ENCODE measurements around the gene DLGAP1.

Gene DLGAP1

GRCh38 chr18:3875961-3876360, 579.1 kb downstream of the DLGAP1 start:
- Histone ChIP-seq H3K4me1 (ENCODE audit: control insufficient read depth in 1 of 2, insufficient read depth in 1 of 2, low read depth in 1 of 2, low read length in 1 of 2) (peaks cover 23 to 29% of the 10 kb centered on the region in 2 experiments), H3K27me3 (peaks cover 31% of the 10 kb centered on the region), H3K27ac (no peak overlapping the region), H3K4me3 (ENCODE audit: low read depth in 1 of 2, low read length in 1 of 2) (no peak overlapping the region), H3K9me3 (no peaks in the 10 kb centered on the region), H3K36me3 (no peaks in the 10 kb centered on the region)
- TF ChIP-seq CTCF (IDR thresholded peaks at IDR 0.05), result no peak

GRCh38 chr18:3875376-3875775, 579.7 kb downstream of the DLGAP1 start:
- H3K36me3 ChIP-seq, result no peaks in the 10 kb centered on the region
- H3K27me3 ChIP-seq, result peaks cover 31% of the 10 kb centered on the region
- no peak overlapping the region for H3K27ac ChIP-seq
- H3K4me1 ChIP-seq (ENCODE audit: control insufficient read depth in 1 of 2, insufficient read depth in 1 of 2, low read depth in 1 of 2, low read length in 1 of 2), result peaks cover 23 to 29% of the 10 kb centered on the region in 2 experiments
- no peak for TF ChIP-seq CTCF (IDR thresholded peaks at IDR 0.05)
- no peaks in the 10 kb centered on the region for H3K9me3 ChIP-seq
- no peak overlapping the region for H3K4me3 ChIP-seq (ENCODE audit: low read depth in 1 of 2, low read length in 1 of 2)

- Histone ChIP-seq H3K4me1 (ENCODE audit: control insufficient read depth in 1 of 2, insufficient read depth in 1 of 2, low read depth in 1 of 2, low read length in 1 of 2) (peaks cover 23 to 29% of the 10 kb centered on the region in 2 experiments), H3K27ac (no peak overlapping the region), H3K27me3 (peaks cover 31% of the 10 kb centered on the region), H3K9me3 (no peaks in the 10 kb centered on the region), H3K4me3 (ENCODE audit: low read depth in 1 of 2, low read length in 1 of 2) (no peak overlapping the region), H3K36me3 (no peaks in the 10 kb centered on the region)
- TF ChIP-seq CTCF (IDR thresholded peaks at IDR 0.05), result no peak
Measured at GRCh38 chr18:3874581-3874980, 580.5 kb downstream of the DLGAP1 start.

- no peak overlapping the region for H3K4me3 ChIP-seq (ENCODE audit: low read depth in 1 of 2, low read length in 1 of 2)
- peaks cover 23 to 29% of the 10 kb centered on the region in 2 experiments for H3K4me1 ChIP-seq (ENCODE audit: control insufficient read depth in 1 of 2, insufficient read depth in 1 of 2, low read depth in 1 of 2, low read length in 1 of 2)
- peaks cover 31% of the 10 kb centered on the region for H3K27me3 ChIP-seq
- no peaks in the 10 kb centered on the region for H3K9me3 ChIP-seq
- TF ChIP-seq CTCF (IDR thresholded peaks at IDR 0.05), result no peak
- no peak overlapping the region for H3K27ac ChIP-seq
- H3K36me3 ChIP-seq, result no peaks in the 10 kb centered on the region
Measured at GRCh38 chr18:3874125-3874524, 581.0 kb downstream of the DLGAP1 start.

GRCh38 chr18:3873698-3874097, 581.4 kb downstream of the DLGAP1 start:
- Histone ChIP-seq H3K9me3 (no peaks in the 10 kb centered on the region), H3K36me3 (no peaks in the 10 kb centered on the region), H3K27ac (no peak overlapping the region), H3K4me3 (ENCODE audit: low read depth in 1 of 2, low read length in 1 of 2) (no peak overlapping the region), H3K4me1 (ENCODE audit: control insufficient read depth in 1 of 2, insufficient read depth in 1 of 2, low read depth in 1 of 2, low read length in 1 of 2) (peaks cover 23 to 29% of the 10 kb centered on the region in 2 experiments), H3K27me3 (peaks cover 31% of the 10 kb centered on the region)
- TF ChIP-seq CTCF (IDR thresholded peaks at IDR 0.05), result no peak

GRCh38 chr18:3873211-3873610, 581.9 kb downstream of the DLGAP1 start:
- H3K4me3 ChIP-seq (ENCODE audit: low read depth in 1 of 2, low read length in 1 of 2), result no peak overlapping the region
- no peak overlapping the region for H3K27ac ChIP-seq
- no peak for TF ChIP-seq CTCF (IDR thresholded peaks at IDR 0.05)
- no peaks in the 10 kb centered on the region for H3K9me3 ChIP-seq
- peaks cover 20 to 25% of the 10 kb centered on the region in 2 experiments for H3K4me1 ChIP-seq (ENCODE audit: control insufficient read depth in 1 of 2, insufficient read depth in 1 of 2, low read depth in 1 of 2, low read length in 1 of 2)
- H3K27me3 ChIP-seq, result peaks cover 31% of the 10 kb centered on the region
- no peaks in the 10 kb centered on the region for H3K36me3 ChIP-seq

Data from neutrophil (primary cell).